ENCODE results near the gene DYNC1I1.

DYNC1I1 gene

DNA sequence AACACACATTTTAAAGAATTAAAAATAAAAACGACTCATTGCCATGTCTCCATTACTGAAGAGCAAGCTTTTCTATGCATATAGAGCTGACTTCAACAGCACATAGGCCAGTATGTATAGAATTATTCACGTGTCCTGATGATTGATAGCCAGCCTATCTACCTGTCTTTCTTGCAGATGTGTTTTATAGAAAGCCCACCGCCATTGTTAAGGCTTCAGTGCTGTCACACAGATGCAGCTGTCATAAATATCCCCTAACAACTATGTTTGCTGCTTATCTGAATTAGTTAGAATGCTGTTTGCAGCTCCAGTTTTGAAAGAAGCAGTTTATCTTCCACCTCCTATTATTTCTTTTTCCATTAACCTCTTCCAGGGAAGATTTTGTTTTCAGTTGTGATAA is 313.6 kb downstream of the DYNC1I1 start:
- DNase-seq (ENCODE audit: low read depth): no peak

DNA sequence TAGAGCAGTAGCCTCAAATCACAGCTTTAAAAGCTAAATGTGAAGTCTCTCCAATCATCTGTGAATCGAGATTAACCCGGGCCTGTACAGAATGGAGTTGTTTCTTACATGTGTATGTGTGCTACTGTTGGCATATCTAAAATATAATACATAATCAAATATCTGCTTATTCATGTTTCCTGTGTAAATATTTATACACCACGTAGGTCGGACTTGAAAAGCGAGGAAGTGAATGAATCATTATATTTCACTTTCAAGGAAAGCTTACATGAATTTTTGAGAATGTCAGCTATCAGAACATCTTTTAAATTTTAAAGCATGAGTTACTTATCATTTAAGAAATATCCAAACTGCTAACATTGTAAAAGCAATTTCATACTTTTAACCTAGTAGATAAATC is 316.2 kb downstream of the DYNC1I1 start:
- no peak for DNase-seq (ENCODE audit: low read depth)

DNA sequence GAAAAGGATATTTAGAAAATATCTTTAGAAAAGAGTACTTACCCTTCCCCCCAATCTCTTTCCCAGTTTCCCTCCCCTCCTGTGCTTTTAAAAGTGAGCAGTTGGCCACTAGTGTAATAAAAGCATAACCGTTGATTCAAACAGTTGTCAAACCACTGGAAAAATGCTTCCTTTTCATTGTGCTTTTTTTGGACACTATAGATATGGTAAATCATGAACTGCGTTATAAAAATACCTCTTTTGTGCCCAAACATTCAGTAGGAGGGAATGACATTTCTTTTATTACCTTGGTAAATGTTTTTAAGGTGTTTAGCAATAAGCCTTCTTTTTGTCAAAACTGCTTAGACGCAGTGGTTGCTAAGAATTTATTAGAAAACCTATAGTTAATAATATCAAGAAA is 317.2 kb downstream of the DYNC1I1 start:
- DNase-seq (ENCODE audit: low read depth): no peak

DNA sequence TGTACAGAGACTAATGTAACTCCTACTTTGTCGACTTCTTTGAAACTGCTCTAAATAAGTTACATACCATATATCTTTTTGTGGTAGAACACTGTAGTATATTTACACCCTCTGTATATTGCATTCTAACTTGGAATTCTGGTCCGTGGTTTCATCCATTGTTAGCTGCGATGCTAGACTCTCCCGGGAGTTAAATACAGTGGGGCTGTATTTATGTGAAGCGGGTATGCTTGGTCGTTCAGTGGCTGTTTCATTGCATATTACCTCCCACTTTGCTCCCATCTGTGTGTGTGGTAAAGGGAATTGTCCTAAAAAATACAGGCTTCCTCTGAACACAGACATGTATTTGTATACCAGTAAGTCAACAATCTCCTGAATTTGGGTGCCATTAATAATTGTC is 318.4 kb downstream of the DYNC1I1 start:
- no peak for DNase-seq (ENCODE audit: low read depth)

DNA sequence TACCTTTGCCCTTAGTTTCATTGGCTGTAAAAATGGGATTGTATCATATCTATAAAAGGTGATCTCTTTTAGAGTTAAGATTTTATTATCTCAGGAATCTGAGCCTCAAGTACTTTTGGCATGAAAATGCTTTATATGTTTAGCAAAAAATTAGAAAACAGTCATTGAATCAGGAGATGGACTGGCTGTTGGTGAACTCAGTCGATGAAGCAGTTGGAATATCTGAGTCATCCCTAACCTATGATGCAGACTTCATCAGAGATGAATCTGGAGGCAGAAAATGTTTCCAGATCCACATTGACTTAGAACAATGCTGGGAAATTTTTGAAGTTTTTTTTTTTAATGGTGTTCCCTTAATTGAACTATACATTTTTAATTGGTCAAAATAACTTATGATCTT is 321.1 kb downstream of the DYNC1I1 start:
- DNase-seq (ENCODE audit: low read depth): no peak

DNA sequence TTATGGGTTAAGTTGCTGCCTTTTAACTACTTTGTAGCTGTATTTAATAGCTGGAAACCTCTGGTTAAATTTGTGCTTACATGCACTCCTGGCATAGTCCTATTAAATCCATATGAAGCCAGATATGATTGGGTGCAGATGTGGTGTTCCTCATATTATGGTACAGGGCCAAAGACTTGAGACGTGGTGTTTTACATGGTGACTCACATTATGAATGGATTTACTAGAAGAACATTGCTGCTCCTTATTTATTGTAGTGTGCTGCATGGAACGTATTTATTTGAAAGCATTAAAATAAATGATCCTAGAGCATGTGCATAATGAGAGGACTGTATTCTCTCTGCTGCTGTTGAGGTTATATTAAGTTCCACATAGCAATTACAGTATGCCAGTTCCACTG is 325.5 kb downstream of the DYNC1I1 start:
- no peak for DNase-seq (ENCODE audit: low read depth)

DNA sequence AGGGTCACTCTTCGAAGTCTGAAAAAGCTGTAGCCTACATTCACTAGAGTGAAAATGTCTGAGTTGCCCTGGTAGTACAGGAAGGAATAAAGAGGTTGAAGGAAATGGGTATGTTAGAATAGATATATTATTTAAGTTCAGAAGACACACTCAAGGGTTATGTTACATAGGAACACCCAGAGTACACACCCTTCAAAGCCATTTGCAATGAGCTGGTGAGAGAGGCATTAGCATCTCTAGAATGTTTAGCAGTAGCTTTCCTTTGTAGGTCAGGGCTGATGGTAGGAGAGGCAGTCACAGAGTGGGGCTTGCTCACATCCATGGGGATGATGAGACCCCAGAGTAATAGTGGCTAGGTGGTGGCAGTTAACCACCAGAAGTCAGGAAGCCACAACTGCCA is 328.4 kb downstream of the DYNC1I1 start:
- DNase-seq (ENCODE audit: low read depth): no peak

DNA sequence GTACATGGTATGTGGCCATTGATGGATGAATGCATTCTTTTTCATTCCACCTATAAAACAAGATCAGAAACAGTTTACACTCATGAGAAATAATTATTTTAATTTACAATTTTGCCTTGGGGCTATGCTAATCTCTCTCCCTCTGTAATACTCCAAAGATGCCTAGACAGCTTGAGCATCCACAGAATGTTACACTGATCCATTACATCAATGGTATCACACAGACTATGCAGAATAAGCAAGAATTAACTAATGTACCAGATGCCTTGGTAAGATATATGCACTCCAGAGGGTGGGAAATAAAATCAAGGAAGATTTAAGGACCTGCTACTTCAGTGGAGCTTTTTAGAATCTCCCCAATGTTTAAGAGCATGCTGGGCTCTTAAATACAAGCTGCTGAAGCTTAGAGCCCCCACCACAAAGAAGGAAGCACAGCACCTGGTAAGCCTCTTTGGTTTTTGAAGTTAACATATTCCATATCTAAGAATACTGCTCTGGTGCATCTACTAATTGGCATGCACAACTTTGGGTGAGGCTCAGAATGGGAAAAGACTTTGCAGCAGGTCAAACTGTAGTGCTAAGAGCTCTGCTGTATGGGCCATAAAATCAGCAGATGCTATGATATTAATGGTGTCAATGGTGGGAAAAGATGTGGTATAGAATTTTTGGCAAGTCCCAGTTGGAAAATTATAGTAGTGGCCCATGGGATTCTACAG is 329.9 kb downstream of the DYNC1I1 start:
- no peak for DNase-seq (ENCODE audit: low read depth)

DNA sequence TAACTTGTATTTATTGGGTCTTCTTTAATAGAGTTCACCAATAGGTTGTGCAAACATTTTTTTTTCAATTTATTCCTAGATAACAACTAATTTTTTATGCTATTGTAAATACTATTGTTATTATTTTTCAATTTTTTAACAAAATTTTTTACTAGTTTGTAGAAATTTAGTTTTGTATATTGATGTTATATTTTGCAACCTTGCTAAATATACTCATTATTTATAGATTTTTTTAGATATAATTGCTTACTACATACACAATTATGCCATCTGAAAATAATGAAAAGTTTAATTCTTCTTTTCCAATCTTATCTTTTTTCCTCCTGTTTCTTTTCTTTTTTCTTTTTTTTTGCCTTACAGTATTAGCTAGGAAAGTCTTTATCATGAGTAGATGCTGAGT is 332.6 kb downstream of the DYNC1I1 start:
- DNase-seq (ENCODE audit: low read depth): no peak

DNA sequence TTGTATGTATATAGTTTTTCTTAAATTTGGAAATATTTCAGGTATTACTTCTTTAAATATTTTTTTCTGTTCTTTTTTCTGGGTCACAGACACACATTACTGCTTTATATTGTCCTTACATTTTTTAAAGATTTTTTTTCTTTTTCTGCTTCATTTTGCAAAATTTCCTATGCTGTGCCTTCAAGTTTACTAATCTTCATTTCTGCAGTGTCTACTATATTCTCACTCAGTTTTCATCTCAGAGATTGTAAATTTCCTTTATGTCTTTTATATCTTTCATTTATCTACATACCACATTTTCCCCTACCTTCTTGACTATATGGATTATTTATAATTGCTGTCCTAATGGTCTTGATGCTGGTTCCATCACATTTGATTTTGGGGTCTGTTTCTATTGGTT is 339.1 kb downstream of the DYNC1I1 start:
- no peak for DNase-seq (ENCODE audit: low read depth)

DNA sequence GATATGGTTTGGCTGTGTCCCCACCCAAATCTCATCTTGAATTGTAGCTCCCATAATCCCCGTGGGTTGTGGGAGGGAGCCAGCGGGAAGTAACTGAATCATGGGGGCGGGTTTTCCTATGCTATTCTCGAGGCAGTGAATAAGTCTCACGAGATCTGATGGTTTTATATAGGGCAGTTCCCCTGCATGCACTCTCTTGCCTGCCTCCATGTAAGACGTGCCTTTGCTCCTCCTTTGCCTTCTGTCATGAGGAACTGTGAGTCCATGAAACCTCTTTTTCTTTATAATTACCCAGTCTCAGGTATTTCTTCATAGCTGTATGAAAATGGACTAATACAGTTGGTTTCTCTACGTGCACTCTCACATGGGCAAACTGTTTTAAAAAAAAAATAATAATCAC is 341.8 kb downstream of the DYNC1I1 start:
- DNase-seq (ENCODE audit: low read depth): no peak

DNA sequence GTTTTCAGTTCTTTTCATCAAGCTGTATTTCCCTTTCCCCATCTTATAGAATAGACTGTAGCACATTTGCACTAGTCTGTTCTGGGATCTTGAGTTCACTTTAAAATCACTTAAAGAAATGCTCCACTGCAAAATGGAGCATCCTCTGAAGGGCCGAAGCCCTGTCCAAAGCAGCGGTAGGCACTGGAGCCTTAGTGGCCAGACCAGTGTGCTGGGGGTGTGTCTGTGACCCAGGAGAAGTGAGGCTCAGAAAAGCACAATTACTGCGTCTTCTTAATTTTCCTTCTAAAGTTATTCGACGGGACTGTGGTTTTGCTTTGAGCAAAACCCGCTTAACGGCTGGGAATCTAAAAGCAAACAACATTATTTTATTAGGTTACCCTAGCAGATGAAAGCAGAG is 343.8 kb downstream of the DYNC1I1 start:
- DNase-seq (ENCODE audit: low read depth): no peak

DNA sequence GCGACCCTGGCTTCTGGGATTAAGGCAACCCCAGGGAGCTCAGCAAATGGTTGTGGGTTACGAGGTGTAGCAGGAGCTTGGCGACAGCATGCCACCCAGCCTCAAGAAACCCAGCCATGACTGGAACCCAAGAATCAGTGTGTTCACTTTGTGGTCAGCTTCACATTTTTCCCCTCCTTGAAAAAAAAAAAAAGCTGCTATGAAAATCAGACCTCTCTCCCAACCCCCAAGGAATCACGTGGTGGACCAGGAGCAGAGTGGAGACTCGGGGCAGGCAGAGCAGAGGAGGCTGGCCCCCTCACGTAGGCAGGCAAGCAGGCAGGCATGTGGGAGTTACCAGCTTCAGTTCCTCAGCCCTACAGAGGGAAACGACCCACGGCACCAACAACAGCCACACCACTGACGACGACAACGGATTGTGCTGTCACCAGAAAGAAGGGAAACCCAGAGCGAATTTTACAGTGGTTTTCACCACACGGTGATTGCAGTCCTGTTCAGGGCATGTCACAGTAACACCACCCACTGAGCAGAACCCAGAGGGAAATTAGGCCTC is 346.2 kb downstream of the DYNC1I1 start:
- no peak for DNase-seq (ENCODE audit: low read depth)

DNA sequence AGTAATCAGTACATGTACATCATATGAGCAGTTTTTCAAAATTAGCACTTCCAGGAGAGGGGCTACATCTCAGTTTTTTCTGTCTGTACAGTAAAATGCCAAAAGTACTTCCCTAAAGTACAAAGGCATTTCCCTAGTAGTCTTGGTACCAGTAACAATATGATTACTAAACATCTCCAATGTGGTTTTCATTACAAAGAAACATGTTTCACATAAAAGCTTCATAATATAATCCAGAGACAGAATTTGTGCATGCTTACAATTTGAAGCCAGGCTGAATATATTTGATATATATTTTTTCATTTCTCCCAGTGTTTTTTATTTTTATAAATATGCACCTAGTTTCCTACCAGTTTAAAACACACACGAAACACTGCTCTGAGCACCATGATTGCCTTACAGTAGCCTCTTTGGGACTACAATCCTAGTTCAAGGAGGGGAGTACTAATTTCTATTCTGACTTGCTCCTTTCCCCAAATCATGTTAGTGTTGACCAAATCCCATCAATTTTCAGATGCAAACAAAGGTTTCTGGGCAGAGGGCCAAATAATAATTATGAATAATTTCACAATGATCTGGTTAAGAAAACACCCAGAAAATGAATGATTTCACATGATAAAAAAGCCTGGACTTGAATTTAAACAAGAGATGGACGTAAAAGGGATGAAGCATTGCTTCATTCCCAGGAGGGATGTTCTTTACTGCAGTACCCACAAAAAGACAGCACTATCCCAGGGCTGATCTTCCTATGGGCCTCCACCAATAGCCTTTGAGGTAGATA is 348.3 kb downstream of the DYNC1I1 start:
- DNase-seq (ENCODE audit: low read depth): no peak

DNA sequence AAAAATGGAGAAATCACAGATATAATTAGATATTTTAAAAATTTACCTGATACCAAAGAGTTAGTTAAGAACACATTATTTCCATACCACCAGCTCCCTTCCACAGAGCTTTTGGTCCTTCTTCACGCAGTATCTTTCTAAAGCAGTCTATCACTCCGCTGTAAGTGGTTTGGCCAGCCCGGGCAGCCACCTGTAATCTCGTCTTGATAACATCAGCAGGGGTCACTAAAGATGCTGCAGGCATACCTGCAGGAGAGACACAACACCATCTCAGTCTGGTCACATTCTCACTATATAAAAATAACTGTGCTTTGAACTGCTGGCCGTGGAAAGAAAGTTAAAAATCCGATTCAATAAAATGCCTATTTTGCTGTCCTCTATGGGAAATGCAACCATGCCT is 349.4 kb downstream of the DYNC1I1 start:
- no peak for DNase-seq (ENCODE audit: low read depth)

DNA sequence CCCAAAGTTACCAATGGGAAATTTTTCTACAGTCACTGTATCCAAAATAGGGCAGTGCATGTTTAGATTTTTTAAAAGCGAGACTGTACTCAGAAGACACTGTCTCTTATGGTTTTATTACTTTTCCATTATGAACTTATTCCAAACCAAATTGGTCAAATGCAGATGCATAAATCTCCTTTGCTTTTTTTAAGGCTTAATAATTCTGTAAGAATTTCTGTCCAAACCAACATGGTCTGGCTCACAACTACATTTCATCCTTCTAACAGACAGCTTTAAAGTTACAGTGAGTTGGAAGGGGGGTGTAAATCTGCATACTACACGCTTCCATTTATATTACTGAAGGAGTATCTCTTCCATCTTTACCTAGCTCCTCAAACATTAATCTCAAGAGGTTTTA is 350.4 kb downstream of the DYNC1I1 start:
- no peak for DNase-seq (ENCODE audit: low read depth)

DNA sequence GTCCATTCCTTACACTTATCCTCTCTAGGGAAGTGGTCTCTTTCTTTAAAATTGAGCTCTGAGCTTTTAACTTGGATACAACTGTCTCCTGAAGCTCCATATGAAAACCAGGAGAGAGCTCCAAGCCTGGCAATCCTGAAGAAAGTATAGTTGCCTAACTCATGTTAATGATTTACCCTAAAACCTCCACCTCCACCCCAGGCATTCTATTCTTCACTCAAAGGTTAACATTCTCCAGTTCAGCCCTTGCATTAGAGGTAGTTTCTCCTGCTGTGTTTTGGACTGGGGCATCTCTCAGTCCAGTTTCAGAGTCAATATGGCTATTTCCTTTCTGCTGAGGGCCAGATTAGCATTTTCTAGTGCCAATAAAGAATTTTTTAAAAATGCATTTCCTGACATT is 354.0 kb downstream of the DYNC1I1 start:
- DNase-seq (ENCODE audit: low read depth): no peak

DNA sequence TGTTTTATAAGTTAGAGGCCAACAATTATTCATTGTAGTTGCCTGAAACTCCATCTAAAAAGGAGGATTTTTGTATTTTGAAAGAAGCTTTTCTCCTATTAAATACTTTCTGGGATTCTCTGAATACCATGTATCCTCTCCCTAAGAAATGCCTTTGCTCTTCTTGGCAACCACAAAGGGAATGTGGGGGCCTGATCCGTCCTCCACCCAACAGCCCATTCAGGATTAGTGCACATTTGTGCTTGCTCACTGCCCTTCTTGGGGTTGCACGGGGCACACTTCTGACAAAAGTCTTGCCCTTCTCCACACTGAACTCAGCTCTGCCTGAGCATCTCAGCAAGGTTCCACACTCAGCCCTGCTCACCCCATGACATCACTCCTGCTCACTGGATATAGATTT is 355.4 kb downstream of the DYNC1I1 start:
- DNase-seq (ENCODE audit: low read depth): no peak

DNA sequence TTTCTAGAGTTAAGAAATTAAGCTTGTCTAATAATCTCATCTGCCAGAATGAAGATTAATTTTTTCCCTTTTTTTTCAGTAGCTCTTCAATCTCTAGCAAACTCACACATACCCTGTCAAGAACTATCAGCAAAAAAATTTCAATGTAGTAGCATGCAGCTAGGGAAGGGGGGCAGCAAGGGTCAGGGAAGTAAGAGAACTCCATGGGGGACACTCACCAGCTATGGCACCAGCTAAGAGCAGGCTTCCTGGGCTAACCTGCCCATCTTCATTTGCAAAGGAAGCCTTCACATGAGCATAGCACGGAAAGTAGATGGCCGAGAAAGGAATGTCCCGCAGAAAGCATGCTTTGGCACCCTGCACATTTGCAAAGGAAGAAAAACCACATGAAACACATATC is 359.2 kb downstream of the DYNC1I1 start:
- DNase-seq (ENCODE audit: low read depth): no peak

DNA sequence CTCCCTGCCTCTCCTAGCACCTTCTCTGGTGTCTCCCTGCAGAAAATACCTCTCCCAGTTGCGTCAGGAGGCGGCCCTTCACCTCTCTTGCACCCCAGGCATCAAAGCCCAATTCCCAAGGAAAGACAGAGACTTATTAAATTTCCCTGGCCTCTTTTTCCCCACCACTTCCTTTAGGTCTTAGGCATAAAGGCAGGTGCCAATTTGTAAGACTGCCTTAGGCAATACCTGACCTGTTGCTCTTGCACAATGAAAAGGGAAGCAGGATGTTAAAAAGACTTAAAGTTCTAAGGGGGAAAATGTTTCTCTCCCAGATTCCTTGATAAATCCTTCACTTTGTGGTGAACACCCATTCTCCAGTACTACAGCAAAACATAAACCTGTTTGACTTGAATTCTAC is 362.9 kb downstream of the DYNC1I1 start:
- no peak for DNase-seq (ENCODE audit: low read depth)

DNA sequence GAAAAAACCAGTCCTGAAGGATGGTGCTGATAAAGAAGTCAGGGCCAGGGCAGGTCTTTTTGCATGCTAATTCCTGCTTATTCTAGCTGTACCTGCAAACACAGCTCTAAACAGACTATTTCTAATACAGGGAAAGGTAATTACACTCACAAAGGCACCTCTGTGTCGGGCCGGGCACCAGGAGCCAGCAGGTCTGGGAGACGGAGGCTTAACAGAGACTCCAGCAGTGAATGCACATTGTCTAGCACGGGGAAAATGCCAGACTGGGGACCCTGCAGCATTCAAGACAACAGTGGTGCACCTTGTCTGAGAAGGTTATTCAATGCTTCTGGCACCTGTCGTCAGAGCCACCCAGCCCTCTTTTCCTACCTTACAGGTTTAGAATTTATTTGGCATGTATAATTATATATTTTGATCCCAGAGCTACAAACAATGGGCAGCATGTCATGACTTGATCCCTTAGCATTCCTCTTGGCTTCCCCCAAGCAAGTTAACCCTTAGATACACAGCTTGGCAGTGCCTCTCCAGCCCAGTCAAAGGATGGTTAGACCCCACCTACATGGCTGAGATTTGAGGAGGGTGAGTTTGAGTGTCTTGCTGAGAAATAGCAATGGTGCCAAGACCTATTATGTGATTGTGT is 364.4 kb downstream of the DYNC1I1 start:
- no peak for DNase-seq (ENCODE audit: low read depth)

DNA sequence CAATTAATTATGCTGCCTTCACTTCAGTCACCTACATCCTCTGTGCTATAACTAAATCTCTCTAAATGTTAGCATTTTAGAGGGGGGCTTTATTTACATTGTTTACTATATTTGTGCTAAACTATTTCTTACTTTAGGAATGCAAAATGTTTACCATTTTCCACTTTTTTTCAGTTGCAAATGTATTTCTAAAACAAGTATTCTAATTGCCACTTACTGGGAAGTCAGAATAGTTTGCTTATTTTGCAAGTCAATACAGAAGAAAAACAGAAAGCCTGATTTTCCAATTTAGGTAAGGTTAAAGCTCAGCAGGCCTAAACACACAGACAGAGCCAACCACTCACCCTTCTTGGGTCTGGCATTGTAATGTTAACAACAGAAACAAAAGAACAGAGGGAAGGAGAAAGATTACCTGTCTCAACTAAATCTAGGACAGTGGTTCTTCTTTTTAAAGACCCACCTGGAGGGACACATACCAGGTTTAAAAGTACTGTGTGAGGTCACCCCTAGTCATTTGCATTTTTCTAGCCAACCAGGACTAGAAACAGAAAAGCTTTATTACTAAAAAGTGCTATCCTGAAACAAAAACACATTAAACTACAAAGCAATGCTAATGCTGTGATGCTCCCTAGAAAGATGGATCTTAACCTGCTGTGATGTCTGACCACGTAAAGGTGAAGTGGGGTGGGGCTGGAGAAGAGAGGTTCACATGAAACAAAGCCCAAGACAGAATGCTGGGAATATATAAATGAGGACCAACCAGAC is 371.3 kb downstream of the DYNC1I1 start:
- no peak for DNase-seq (ENCODE audit: low read depth)

DNA sequence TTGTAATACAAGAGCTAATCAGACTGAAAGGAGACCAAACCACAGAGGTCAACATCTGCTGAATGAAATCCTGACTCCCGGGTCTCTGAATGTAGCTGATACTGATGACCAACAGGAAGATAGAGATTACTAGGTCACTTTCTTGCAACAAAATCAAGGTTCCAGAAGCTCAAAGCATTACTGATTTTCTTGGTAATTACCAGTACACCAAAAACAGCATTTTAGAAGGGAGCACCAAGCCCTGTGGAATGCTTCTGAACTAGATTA is 371.8 kb downstream of the DYNC1I1 start:
- no peak for DNase-seq (ENCODE audit: low read depth)
